Umbilical cord (tissue), 2 donors: ENCODE measurements around the gene PEX26. TPM values are rescaled to one million over a fixed set of nuclear protein-coding genes. Genes with fewer than 3 reads are reported as not detected.
"Not testable (repeated sequence)": the region's sequence is repeated elsewhere in the genome, so short reads cannot be mapped to it uniquely, and the experiment has no call there.

Experiments
- DNase-seq: peaks from one replicate; pipeline ENCODE4 v3.0.0-alpha.2; 2015; ENCODE audit warnings: low spot score
- total RNA-seq: library from RNA; depleted of rRNA; stranded (reverse); fragments of >200 nt; gene quantifications from one replicate; pipeline ENCODE4 v1.2.3, GENCODE V29; 2014; ENCODE audit warnings: low replicate concordance; ENCODE audit not compliant: insufficient read depth

The PEX26 gene
- total RNA-seq, 1 donor from 2014 or later: 7.7 TPM

- DNase-seq: no peak
These were observed 19.0 kb downstream of the PEX26 start for GRCh38 chr22:18096823-18097222.

DNA sequence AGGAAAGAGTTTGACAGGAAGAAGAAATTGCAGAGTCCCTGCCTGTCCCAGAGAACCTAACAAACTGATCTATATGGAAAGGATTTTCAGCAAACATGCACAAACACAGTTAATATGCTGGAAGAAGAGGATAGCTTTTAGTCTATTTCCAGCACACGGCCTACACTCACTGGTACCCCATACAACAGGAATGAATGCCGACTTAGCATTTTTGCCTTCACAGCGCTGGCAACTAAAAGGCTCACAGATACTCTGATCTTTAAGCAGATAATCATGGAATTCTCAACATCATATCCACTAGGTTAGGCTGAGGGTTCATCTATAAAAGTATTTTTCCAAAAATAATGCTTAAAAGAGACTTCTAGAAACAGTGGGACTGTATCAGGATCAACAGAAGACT, 23.0 kb downstream of the PEX26 start:
- no peak for DNase-seq

DNA sequence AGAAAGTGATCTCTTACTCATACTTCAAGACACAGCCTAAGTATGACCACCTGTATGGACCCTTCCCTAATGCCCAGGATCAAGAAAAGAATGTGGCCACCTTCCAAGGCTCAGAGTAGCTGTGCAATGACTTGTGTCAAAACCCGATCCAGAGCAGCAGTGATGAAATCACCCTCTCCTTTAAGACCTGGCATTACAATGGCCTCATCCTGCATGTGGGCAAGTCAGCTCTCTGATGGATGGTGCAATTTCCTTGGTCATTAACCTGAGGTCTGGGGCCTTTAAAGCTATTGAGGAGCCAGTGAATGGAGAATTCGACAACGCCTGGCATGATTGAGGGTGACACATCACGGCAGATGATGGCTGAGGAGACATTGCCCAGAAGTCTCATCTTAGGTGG, 23.7 kb downstream of the PEX26 start:
- DNase-seq: no peak

- no peak for DNase-seq
These were observed 25.9 kb downstream of the PEX26 start for GRCh38 chr22:18103527-18104269.

DNA sequence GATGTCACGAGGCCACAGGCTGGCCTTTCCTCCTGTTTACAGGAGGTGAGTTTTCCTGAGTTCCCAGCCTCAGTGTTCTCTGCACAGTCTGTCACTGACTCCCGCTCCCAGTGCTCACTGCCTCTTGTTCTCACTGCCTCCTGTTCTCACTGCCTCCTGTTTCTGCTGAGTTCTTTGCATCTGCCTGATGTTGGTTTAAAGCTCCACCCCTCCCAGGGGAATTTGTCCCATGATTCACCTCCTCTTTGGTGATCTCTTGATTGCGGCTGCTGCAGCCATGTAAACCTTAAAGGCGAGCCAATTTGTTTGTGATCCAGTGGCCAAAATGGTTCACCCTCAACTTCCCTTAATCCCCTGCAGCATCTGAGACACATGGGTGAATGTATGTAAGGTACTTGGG, 26.8 kb downstream of the PEX26 start:
- DNase-seq: no peak

DNA sequence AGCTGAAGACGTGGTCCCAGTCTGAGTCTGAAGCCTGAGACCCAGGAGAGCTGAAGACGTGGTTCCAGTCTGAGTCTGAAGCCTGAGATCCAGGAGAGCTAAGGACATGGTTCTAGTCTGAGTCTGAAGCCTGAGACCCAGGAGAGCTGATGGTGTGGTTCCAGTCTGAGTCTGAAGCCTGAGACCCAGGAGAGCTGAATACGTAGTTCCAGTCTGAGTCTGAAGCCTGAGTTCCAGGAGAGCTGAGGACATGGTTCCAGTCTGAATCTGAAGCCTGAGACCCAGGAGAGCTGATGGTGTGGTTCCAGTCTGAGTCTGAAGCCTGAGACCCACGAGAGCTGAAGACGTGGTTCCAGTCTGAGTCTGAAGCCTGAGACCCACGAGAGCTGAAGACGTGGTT, 28.2 kb downstream of the PEX26 start:
- DNase-seq: not testable (repeated sequence)

- not testable (repeated sequence) for DNase-seq
These were observed 29.0 kb downstream of the PEX26 start for GRCh38 chr22:18106550-18107341.

GRCh38 chr22:18108187-18108586, 30.4 kb downstream of the PEX26 start:
- DNase-seq: no peak

- DNase-seq: no peak
These were observed 31.8 kb downstream of the PEX26 start for GRCh38 chr22:18109410-18110193.

GRCh38 chr22:18110194-18110953, 32.6 kb downstream of the PEX26 start, which contains the start of gene TUBA8:
TSS of gene TUBA8 (plus strand) at chr22:18110809. CDS start at chr22:18110866, 57 bp downstream.
- no peak for DNase-seq

- DNase-seq: no peak
These were observed 33.4 kb downstream of the PEX26 start for GRCh38 chr22:18110954-18111758.

DNA sequence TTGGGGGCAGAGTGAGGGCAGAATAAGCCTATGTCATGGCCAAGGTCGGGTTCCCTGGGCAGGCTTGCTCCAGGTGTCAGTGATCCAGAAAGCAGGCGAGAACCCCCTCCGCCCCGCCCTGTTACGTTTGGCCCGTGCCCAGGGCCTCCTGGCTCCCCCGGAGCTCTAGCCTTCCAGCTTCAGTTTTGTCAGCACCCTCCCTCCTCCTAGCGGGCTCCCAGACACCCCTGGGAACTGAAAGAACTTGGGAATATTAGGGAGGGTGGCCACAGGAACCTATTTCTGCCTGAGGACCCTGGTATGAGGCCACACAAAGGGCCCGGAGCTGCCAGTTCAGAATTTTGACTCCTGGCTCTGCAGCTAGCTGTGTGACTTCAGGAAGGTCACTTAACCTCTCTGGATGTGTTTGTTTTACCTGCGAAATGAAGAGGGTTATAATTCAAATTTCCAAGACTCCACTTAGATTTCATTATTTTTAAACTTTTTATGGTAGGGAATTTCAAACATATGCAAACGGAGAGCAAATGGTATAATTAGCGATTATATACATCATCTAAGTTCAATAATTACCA, 34.1 kb downstream of the PEX26 start:
- no peak for DNase-seq

DNA sequence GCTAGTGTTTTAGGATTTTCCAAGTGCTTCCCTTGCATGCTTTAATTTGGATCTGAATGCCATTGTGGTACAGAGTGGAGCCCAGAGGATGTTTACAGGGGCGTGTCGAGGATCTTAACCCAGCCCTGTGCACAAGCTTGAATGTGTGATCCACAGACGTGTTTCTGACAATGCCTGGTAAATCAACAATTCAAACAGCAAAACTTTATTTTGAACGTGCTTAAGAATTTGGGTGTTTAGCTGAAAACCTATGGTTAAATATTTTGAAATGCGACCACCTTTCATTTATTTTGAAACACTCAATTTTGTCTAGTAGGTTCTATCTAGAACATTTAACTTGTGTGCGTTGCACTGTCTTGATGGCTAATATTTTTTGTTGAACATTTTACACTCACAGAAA, 34.6 kb downstream of the PEX26 start:
- DNase-seq: no peak

- DNase-seq: no peak
These were observed 36.0 kb downstream of the PEX26 start for GRCh38 chr22:18113680-18114394.

- no peak for DNase-seq
These were observed 36.7 kb downstream of the PEX26 start for GRCh38 chr22:18114495-18114894.

GRCh38 chr22:18114976-18115652, 37.3 kb downstream of the PEX26 start:
- DNase-seq: no peak

- DNase-seq: no peak
These were observed 38.1 kb downstream of the PEX26 start for GRCh38 chr22:18115906-18116371.

DNA sequence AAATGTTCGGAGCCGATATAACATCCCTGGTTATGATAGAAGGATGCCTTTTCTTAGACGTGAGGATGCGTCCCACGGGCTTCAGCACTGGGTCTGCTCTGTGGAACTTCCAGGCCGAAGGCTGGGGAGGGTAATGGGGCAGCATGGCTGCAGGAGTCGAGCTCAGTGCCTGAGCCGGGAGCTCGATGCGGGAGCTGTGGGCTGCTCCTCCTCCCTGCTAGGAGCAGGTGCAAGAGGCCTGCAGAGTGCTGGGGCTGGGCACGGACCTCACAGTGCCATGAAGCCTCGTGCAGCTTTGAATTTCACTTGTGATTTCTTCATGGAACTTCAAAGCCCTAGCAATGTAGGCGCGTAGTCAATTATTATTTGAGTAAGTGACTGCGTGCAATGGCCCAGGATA, 38.8 kb downstream of the PEX26 start:
- DNase-seq: no peak
